ELR (cell line): Measurements from ENCODE around the gene CLSTN1.
"Not testable (repeated sequence)": the region's sequence is repeated elsewhere in the genome, so short reads cannot be mapped to it uniquely, and the experiment has no call there.

Experiments
- DNase-seq: peaks from one replicate; pipeline ENCODE4 v3.0.0-alpha.2; 2015; ENCODE audit warnings: low read depth

CLSTN1 gene

DNA sequence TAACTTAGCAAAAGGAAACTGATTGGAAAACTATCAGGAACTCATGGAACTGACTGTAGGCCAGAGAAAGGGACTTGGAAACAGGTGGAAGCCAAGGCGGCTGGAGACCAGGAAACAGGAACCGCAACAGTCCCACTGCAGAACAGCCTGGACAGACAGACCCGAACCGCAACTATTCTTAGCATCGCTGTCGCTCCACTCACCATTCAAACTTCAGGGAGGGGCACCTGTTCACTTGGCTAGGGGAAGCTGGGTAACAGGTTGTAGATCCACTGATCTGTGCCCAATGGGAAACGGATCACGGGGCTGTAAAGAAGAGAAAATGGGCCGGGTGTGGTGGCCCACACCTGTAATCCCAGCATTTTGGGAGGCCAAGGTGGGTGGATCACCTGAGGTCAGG is 61.9 kb downstream of the CLSTN1 start:
- no peak for DNase-seq

- DNase-seq: no peak
Observed at GRCh38 chr1:9760824-9761223, 62.9 kb downstream of the CLSTN1 start.

GRCh38 chr1:9759939-9760338 is 63.8 kb downstream of the CLSTN1 start:
- DNase-seq: no peak

GRCh38 chr1:9758559-9759121 is 65.1 kb downstream of the CLSTN1 start:
- no peak for DNase-seq

DNA sequence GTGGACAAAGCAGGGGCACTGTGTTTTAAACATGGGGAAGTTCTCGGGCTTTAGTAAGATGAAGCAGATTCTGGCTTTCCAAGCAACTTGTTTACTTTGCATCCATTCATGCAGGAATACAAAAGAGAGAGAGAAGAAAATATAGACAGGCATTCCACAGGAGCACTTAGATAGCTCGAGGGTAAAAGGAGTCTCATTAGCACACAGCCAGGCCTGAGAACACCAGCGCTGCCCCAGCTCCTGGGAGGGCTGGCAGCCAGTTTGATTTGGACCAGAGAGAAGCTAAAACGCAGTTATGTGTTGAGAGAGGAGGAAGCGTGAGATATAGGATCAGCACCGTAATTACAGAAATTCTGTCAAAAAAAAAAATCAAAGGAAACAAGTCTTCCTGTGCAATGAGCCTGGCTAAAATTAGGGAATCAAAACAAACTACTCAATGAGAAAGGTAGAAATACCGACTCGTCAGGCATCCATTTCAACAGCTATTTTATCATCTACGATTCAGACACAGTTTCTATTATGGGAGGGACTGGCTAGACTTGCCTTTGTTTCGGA is 68.2 kb downstream of the CLSTN1 start:
- no peak for DNase-seq

- DNase-seq: peak; percentile 75
Observed at GRCh38 chr1:9753121-9753531, 70.6 kb downstream of the CLSTN1 start.

GRCh38 chr1:9751971-9752370 is 71.8 kb downstream of the CLSTN1 start:
- no peak for DNase-seq

GRCh38 chr1:9749361-9749760 is 74.4 kb downstream of the CLSTN1 start:
- no peak for DNase-seq

GRCh38 chr1:9748391-9748790 is 75.4 kb downstream of the CLSTN1 start:
- DNase-seq: not testable (repeated sequence)

DNA sequence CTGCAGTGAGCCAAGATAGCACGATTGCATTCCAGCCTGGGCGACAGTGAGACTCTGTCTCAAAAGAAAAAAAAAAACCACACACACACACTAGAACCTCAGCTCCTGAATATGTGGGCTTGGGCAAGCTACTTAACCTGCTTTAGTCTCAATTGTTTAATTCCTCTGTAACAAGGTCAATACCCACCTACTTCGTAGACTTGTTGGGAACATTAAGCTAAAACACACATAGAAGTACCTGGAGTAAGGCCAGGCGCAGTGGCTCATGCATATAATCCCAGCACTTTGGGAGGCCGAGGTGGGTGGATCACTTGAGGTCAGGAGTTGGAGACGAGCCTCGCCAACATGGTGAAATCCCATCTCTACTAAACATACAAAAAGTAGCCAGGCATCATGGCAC is 77.1 kb downstream of the CLSTN1 start:
- DNase-seq: no peak

DNA sequence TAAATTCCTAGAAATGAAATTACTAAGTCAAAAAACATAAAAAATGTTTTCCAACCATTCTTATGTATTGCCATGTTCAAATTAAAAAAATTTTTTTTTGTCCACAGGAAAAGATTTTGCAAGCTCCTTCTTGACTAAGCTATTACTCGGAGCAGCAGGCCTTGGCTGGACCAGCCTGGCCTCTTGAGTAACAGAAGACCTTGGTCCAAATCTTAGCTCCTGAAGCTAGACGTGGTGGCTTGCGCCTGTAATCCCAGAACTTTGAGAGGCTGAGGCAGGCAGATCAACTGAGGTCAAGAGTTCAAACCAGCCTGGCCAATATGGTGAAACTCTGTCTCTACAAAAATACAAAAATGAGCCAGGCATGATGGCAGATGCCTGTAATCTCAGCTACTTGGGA is 77.6 kb downstream of the CLSTN1 start:
- no peak for DNase-seq

DNA sequence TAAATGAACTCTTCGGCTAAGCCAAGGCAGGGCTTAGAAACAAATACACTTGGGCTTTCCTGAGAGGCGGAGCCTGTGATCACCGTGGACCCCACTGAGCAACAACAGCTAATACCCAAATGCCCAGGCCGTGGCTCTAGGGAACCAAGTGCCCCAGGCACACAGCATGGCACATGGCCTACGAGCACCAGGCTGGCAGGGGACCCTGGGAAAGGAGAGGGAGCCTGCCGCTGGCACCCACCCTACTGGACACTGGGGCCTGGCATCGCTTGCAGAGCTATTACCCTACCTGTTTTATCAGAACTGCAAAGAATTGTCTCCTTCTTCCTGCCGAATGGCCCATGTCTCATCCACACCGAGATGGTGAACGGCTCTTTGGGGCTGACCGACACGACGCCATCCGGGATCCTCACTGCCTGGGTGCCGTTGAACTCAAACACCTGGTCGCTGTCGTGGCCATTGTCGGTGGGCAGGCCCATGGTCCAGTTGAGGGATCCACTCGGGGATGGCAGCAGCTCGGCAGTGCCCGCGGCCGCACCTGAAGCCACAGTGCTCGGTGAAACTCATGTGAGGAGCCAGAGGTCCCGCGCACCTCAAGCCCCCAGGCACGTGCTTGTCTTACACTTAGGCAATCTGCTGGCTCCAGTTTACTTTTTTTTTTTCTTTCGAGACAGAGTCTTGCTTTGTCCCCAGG is 79.5 kb downstream of the CLSTN1 start:
- no peak for DNase-seq

GRCh38 chr1:9737671-9738070 is 86.1 kb downstream of the CLSTN1 start:
- DNase-seq: no peak

DNA sequence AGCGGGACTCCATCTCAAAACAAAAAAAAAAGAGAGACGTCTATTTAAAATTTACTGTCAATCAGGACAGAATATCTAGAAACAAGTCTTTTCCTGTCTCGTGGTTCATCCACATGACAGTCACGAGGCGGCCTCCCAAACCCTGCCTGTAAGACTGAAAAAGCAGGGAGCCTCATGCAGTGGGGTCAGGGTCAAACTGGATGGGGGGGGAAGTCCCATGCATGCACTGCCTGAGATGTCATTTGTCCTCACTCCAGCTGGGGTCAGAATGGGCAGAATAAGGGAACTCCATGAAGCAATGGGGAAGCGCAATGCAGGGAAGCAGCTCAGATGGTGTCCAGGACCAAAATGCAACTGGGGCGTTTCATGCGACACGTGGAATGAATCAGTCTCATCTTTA is 86.7 kb downstream of the CLSTN1 start:
- DNase-seq: no peak

DNA sequence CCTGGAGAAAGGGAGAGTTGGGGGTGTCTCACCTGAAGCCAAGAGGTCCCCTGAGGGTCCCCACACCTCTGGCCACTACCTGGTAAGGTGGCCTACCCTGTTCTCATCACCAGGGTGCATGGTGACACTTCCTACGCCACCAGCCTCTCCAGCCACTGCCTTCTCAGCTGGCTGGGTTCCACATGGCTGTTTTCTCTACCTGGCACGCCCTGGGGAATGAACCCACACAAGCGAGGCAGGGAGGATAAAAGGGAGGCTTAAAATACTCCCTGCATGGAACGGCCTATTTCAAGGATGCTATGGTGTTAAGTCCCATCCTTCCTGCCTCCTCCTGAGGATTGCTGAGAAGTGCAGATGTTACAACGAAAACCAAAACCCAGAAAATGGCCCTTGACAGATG is 87.5 kb downstream of the CLSTN1 start:
- no peak for DNase-seq

- DNase-seq: no peak
Observed at GRCh38 chr1:9735800-9736199, 88.0 kb downstream of the CLSTN1 start.

DNA sequence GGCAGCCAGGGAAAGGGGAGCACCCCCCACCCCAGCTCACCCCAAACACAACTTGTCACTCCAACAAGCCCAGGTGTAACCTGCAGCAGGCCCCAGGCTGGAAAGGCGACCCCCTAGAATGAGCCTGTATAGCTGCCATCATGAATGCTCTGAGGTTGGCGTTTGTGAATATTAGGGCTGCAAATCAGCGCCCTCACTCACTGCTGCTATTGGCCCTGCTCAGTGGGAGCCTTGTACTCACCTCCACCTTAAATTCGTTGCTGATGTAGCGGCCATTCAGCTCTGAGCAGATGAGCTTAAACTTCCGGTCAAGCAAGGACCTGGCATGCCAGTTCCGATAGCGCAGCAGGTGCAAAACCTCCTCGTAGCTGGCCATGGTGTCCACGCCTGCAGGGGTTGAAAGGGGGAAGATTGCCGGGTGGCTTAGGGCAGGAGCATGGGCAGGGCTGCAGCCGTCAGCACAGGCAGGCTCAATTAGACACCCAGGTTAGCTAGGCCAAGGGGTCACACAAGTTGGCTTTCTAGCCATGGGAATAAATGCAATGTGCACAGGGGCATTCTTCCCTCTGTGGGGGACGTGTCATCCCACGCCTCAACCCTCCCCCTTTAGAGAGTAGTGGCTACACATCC is 90.5 kb downstream of the CLSTN1 start:
- DNase-seq: no peak

- DNase-seq: peak; percentile 13
Observed at GRCh38 chr1:9732123-9732971, 91.4 kb downstream of the CLSTN1 start.

DNA sequence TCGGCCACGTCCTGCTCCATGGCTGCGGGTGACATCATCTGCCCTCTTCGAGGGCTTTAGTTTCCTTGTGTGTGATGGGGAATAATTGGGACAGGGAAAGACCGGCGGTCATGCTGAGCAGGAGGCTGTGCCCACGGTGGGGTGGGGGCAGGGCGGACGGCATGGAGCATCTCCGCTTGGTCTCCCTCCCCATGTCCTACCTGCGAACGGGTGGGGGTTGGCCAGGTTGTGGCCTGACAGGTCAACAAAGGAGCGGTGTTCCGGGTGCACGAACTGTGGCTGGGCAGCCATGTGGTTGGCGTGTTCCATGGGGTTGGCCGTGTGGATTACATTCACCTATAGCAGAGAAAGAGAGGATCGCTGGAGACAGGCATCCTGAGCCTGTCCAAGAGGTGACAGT is 92.2 kb downstream of the CLSTN1 start:
- no peak for DNase-seq

GRCh38 chr1:9731051-9731537 is 92.7 kb downstream of the CLSTN1 start:
- no peak for DNase-seq

- DNase-seq: no peak
Observed at GRCh38 chr1:9730096-9730901, 93.5 kb downstream of the CLSTN1 start.
